ENCODE data around the gene XIRP2. TPM values are rescaled to one million over a fixed set of nuclear protein-coding genes. Genes with fewer than 3 reads are reported as not detected.

The XIRP2 gene
- total RNA-seq, 4 donors from 2014 or later, result 0.13 TPM; not detected in 3

GRCh38 chr2:167133614-167134013 lies 245.3 kb downstream of the XIRP2 start:
- DNase-seq, result no peak
- TF ChIP-seq, protein P1, sequence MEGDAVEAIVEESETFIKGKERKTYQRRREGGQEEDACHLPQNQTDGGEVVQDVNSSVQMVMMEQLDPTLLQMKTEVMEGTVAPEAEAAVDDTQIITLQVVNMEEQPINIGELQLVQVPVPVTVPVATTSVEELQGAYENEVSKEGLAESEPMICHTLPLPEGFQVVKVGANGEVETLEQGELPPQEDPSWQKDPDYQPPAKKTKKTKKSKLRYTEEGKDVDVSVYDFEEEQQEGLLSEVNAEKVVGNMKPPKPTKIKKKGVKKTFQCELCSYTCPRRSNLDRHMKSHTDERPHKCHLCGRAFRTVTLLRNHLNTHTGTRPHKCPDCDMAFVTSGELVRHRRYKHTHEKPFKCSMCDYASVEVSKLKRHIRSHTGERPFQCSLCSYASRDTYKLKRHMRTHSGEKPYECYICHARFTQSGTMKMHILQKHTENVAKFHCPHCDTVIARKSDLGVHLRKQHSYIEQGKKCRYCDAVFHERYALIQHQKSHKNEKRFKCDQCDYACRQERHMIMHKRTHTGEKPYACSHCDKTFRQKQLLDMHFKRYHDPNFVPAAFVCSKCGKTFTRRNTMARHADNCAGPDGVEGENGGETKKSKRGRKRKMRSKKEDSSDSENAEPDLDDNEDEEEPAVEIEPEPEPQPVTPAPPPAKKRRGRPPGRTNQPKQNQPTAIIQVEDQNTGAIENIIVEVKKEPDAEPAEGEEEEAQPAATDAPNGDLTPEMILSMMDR (IDR thresholded peaks at IDR 0.05), result no peak
- no peak for TF ChIP-seq POLR2A (IDR thresholded peaks at IDR 0.05)
- WGBS, 2 donors, result 82 to 93% methylated on average over 2 of the region's 2 CpGs
- Histone ChIP-seq H3K27ac (no peak overlapping the region), H3K27me3 (no peaks in the 10 kb centered on the region), H3K9me3 (no peaks in the 10 kb centered on the region), H3K36me3 (no peaks in the 10 kb centered on the region), H3K4me3 (replicated peaks in 1 of 3) (no peak overlapping the region), H3K4me1 (no peaks in the 10 kb centered on the region)
- intact Hi-C loops (cut with DNase I), result no loop called here

- no peak for DNase-seq
- no peaks in the 10 kb centered on the region for H3K4me1 ChIP-seq
- H3K27me3 ChIP-seq, result no peaks in the 10 kb centered on the region
- intact Hi-C loops (cut with DNase I), result no loop called here
- TF ChIP-seq, protein P1 (IDR thresholded peaks at IDR 0.05), result no peak
- TF ChIP-seq POLR2A (IDR thresholded peaks at IDR 0.05), result no peak
- H3K9me3 ChIP-seq, result no peaks in the 10 kb centered on the region
- H3K4me3 ChIP-seq (replicated peaks in 1 of 3), result no peak overlapping the region
- WGBS, 2 donors, result 70 to 72% methylated on average over 6 of the region's 6 CpGs
- no peaks in the 10 kb centered on the region for H3K36me3 ChIP-seq
- H3K27ac ChIP-seq, result no peak overlapping the region
Observed at GRCh38 chr2:167134381-167135072, 246.2 kb downstream of the XIRP2 start.

DNA sequence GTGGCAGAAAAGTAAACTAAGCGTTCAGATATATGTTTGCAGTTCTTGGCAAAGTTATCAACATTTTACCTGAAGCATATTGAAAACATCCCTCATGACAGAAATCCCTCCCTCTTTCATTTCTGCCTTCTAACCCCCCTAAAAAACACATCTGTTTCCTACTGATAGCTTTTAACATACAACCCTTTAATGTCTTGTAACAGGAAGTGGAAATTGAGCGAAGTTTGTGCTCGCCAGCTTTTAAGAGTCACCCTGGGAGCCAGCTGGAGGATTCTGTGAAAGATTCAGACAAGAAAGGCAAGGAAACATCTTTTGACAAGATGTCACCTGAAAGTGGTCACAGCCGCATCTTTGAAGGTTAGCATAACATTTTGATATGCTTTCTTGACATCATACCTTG lies 247.4 kb downstream of the XIRP2 start:
- Histone ChIP-seq H3K36me3 (no peaks in the 10 kb centered on the region), H3K4me3 (replicated peaks in 1 of 3) (no peak overlapping the region), H3K27me3 (no peaks in the 10 kb centered on the region), H3K27ac (no peak overlapping the region), H3K9me3 (no peaks in the 10 kb centered on the region), H3K4me1 (no peaks in the 10 kb centered on the region)
- intact Hi-C loops (cut with DNase I), result no loop called here
- DNase-seq, result no peak
- WGBS, 2 donors, result 55 to 71% methylated on average over 4 of the region's 4 CpGs
- TF ChIP-seq, protein P1 (IDR thresholded peaks at IDR 0.05), result no peak
- TF ChIP-seq POLR2A (IDR thresholded peaks at IDR 0.05), result no peak

DNA sequence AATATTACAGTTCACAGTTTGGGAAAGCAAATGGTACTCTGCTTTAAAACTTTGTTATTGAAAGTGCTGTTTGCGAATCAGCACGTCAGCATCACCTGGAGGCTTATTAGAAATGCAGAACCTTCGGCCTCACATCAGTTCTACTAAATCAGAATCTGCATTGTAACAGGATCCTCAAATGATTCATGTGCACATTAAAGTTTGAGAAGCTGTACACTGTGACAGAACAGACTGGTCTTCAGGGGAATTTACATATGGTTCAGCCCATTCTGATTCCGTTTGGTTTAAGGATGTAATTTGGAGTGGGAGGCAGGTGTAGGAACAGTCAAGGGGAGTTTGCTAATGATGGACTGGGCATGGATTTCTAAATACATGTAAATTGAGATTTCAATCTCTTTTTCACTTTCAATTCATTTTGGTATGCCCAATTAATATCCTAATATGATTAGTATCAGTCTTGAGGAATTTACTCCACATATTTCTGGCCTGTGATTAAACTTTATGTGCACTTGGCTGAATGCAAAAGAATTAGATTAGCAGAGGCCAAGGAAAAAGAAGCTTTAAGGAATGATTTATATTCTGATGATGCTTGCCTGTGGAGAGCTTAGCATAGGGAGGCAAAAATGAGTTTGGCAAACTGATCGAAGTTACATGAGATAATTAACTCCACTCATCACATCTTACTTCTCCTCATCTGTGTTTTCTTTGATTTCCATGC lies 248.8 kb downstream of the XIRP2 start:
- H3K27ac ChIP-seq, result no peak overlapping the region
- H3K36me3 ChIP-seq, result no peaks in the 10 kb centered on the region
- no peaks in the 10 kb centered on the region for H3K4me1 ChIP-seq
- intact Hi-C loops (cut with DNase I), result no loop called here
- TF ChIP-seq, protein P1 (IDR thresholded peaks at IDR 0.05), result no peak
- no peak for TF ChIP-seq POLR2A (IDR thresholded peaks at IDR 0.05)
- no peak for DNase-seq
- H3K4me3 ChIP-seq (replicated peaks in 1 of 3), result no peak overlapping the region
- 71 to 73% methylated on average over 5 of the region's 5 CpGs for WGBS, 2 donors
- H3K27me3 ChIP-seq, result no peaks in the 10 kb centered on the region
- no peaks in the 10 kb centered on the region for H3K9me3 ChIP-seq

- Histone ChIP-seq H3K4me1 (no peaks in the 10 kb centered on the region), H3K27ac (no peak overlapping the region), H3K27me3 (no peaks in the 10 kb centered on the region), H3K36me3 (no peaks in the 10 kb centered on the region), H3K4me3 (replicated peaks in 1 of 3) (no peak overlapping the region), H3K9me3 (no peaks in the 10 kb centered on the region)
- DNase-seq, result no peak
- TF ChIP-seq POLR2A (IDR thresholded peaks at IDR 0.05), result no peak
- TF ChIP-seq, protein P1 (IDR thresholded peaks at IDR 0.05), result no peak
- WGBS, 2 donors, result 86 to 87% methylated on average over 6 of the region's 6 CpGs
- intact Hi-C loops (cut with DNase I), result no loop called here
Observed at GRCh38 chr2:167140330-167140729, 252.1 kb downstream of the XIRP2 start.
